Muscle layer of duodenum (tissue), 2 donors: ENCODE data around the gene PRC1.

Experiments used
- H3K27ac ChIP-seq: one replicate; pipeline ENCODE4 v1.7.0; 2013; ENCODE audit warnings: mild to moderate bottlenecking, low read length
- H3K27me3 ChIP-seq: one replicate; pipeline ENCODE4 v1.7.0; 2013; ENCODE audit warnings: low read depth, mild to moderate bottlenecking, control low read depth, low read length
- H3K36me3 ChIP-seq, 2 donors: one replicate each; pipeline ENCODE4 v1.7.0; 2013; ENCODE audit warnings: low read length in 2 of 2, control low read depth in 1 of 2, mild to moderate bottlenecking in 1 of 2; ENCODE audit not compliant: insufficient read depth in 2 of 2, control insufficient read depth in 1 of 2
- H3K4me1 ChIP-seq, 2 donors: one replicate each; pipeline ENCODE4 v1.7.0; 2013; ENCODE audit warnings: low read length in 2 of 2, mild to moderate bottlenecking in 2 of 2, control low read depth in 1 of 2, moderate library complexity in 1 of 2; ENCODE audit not compliant: insufficient read depth in 2 of 2, control insufficient read depth in 1 of 2
- H3K4me3 ChIP-seq, 2 donors: one replicate each; pipeline ENCODE4 v1.7.0; 2013; ENCODE audit warnings: low read length in 2 of 2, low read depth in 1 of 2, mild to moderate bottlenecking in 1 of 2
- H3K9me3 ChIP-seq, 2 donors: one replicate each; pipeline ENCODE4 v1.7.0; 2013; ENCODE audit warnings: low read length in 2 of 2, control low read depth in 1 of 2, mild to moderate bottlenecking in 1 of 2; ENCODE audit not compliant: control insufficient read depth in 1 of 2
- donor health status: healthy.

PRC1 gene

DNA sequence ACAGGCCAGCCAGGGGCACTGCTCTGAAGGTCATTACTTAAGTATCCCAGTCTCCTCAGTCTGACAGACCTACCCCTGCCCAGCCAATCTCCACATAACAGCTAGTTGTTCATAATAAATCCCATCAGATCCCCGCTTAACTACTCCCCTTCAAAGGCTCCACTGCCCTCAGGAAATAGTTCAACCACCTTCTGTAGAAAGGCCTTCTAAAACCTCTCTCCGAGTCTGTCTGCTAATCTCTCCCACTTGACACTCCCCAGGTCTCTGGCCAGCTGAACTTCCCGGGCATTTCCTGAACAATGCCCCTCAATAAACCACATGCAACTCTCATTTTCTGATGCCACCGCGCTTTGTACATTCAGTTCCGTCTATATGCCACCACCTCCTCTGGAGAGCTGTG is 6.0 kb downstream of the PRC1 start:
- no peaks in the 10 kb centered on the region for H3K27me3 ChIP-seq
- H3K9me3 ChIP-seq: no peaks in the 10 kb centered on the region
- H3K4me3 ChIP-seq: no peak overlapping the region
- no peaks in the 10 kb centered on the region for H3K36me3 ChIP-seq
- peaks cover 0 to 2% of the 10 kb centered on the region in 2 donors for H3K4me1 ChIP-seq
- no peak overlapping the region for H3K27ac ChIP-seq

DNA sequence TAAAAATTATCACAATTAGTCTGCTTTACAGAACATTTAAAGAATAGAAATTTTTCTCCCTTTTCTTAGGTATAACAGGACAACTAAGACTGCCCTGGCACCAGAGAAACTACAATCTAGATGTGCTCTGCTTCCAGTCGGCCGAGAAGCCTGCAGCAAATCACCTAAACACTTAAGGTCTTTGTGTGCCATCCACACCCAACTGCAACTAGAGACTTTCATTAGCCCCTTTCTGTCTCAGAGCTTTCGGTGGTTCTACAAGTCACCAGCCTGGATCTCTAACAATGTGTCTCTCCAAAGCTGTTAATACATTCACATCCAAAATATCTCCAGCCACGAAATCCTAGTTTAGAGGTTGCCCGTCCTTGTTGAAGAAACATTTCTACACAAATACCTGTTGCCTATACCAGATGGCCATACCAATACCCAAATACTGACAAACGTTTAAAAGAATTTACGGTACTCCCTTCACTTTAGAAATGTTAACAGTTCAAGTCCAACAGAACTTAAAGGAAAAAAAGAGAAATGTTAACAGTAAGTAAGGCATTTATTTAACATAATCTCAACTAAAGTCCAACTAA is 6.7 kb downstream of the PRC1 start:
- no peak overlapping the region for H3K27ac ChIP-seq

GRCh38 chr15:90986790-90987507 is 7.4 kb downstream of the PRC1 start:
- Histone ChIP-seq H3K9me3 (no peaks in the 10 kb centered on the region), H3K27ac (no peak overlapping the region), H3K36me3 (no peaks in the 10 kb centered on the region), H3K27me3 (no peaks in the 10 kb centered on the region), H3K4me3 (no peak overlapping the region), H3K4me1 (no peaks in the 10 kb centered on the region)

More for the DNA sequence above, 6.7 kb downstream of the PRC1 start:
- no peak overlapping the region for H3K4me3 ChIP-seq
- H3K36me3 ChIP-seq: no peaks in the 10 kb centered on the region
- H3K27me3 ChIP-seq: no peaks in the 10 kb centered on the region
- H3K9me3 ChIP-seq: no peaks in the 10 kb centered on the region
- H3K4me1 ChIP-seq: no peaks in the 10 kb centered on the region

- no peaks in the 10 kb centered on the region for H3K27me3 ChIP-seq
- no peaks in the 10 kb centered on the region for H3K4me1 ChIP-seq
- H3K9me3 ChIP-seq: no peaks in the 10 kb centered on the region
- no peak overlapping the region for H3K27ac ChIP-seq
- no peaks in the 10 kb centered on the region for H3K36me3 ChIP-seq
- H3K4me3 ChIP-seq: no peak overlapping the region
Measured at GRCh38 chr15:90982135-90982534, 12.2 kb downstream of the PRC1 start.

DNA sequence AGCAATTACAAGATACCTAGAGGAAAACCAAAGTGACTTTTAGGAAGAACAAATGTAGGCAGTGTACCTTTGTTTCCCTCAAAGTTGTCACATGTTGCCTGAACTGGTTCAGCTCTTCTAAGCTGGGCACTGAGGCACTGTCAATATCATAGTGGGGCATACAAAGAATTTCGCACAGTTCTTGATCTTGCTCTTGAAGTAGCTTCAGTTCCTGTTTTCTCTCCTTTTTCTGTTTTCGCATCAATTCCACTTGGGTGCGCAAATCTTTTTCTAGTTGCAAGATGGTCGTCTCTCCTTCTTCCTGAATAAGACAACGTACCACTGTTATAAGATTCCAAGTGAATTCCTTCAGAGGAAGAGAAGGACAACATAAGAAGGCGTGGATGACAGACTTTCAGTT is 12.7 kb downstream of the PRC1 start:
- Histone ChIP-seq H3K27ac (no peak overlapping the region), H3K4me1 (no peaks in the 10 kb centered on the region), H3K9me3 (no peaks in the 10 kb centered on the region), H3K4me3 (no peak overlapping the region), H3K27me3 (no peaks in the 10 kb centered on the region), H3K36me3 (no peaks in the 10 kb centered on the region)

DNA sequence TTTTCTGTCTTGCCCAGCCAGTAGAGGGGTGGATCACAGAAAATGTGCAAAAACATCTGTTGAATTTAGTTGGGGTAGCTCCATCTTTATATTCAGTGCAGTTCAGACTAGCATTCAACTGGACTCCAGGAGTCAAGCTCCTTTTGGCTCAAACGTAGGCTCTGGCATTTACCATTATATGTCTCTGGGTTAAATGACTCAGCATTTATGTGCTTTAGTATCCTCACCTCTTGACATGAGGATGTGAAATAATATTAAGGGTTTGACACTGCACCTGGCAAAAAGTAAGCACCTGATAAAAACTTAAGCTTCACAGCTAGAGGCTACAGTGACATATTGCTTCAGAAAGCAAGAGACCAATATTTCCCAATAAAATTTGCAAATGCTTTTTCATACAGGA is 14.8 kb downstream of the PRC1 start:
- Histone ChIP-seq H3K4me1 (no peaks in the 10 kb centered on the region), H3K36me3 (no peaks in the 10 kb centered on the region), H3K9me3 (no peaks in the 10 kb centered on the region), H3K4me3 (no peak overlapping the region), H3K27me3 (no peaks in the 10 kb centered on the region), H3K27ac (no peak overlapping the region)

- Histone ChIP-seq H3K9me3 (no peaks in the 10 kb centered on the region), H3K4me1 (no peaks in the 10 kb centered on the region), H3K27me3 (no peaks in the 10 kb centered on the region), H3K36me3 (no peaks in the 10 kb centered on the region), H3K4me3 (no peak overlapping the region), H3K27ac (no peak overlapping the region)
Measured at GRCh38 chr15:90974216-90974615, 20.1 kb downstream of the PRC1 start.

- H3K9me3 ChIP-seq: no peaks in the 10 kb centered on the region
- H3K36me3 ChIP-seq: peaks cover 0 to 1% of the 10 kb centered on the region in 2 donors
- H3K4me3 ChIP-seq: no peak overlapping the region
- H3K4me1 ChIP-seq: no peaks in the 10 kb centered on the region
- H3K27me3 ChIP-seq: no peaks in the 10 kb centered on the region
- H3K27ac ChIP-seq: no peak overlapping the region
Measured at GRCh38 chr15:90972133-90972532, 22.2 kb downstream of the PRC1 start.

DNA sequence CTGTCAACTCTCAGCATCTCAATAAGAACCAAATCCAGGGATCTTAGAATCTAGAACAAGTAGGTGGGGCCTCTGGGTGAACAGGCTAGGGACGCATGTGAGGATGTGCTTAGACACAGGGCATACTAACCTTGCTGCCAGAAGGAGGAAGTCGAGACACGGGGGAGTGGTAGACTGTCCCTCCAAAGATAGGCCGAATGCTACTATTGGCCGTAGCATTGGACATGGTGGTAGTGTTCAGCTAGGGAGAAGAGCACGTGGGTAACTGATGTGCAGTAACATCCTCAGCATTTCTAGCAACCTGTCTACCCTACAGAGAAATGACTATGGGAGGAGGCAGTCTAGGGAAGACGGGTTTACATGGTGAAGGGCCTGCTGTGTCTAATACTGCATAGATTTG is 24.1 kb downstream of the PRC1 start:
- Histone ChIP-seq H3K27ac (no peak overlapping the region), H3K4me3 (no peak overlapping the region), H3K27me3 (no peaks in the 10 kb centered on the region), H3K9me3 (no peaks in the 10 kb centered on the region), H3K36me3 (peaks cover 5 to 13% of the 10 kb centered on the region in 2 donors), H3K4me1 (no peaks in the 10 kb centered on the region)

DNA sequence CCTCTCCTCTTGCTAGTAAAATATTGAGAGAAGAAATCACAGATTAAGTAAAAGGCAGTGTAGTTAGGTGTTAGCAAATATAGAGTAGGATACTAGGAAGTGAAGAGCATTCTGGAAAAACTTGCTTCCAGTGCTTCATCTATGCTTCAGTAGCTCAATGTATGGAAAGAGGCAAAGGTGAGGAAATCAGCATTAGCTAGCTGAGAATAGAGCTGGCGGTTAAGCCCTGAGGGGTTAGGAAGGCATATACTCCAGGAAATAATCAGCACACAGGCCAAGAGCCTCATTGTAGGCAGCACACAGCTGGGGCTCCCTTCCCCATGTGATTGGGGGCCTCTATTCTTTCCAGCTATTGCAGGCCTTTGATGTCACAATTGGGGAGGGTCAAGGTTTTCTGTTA is 25.9 kb downstream of the PRC1 start:
- no peaks in the 10 kb centered on the region for H3K9me3 ChIP-seq
- H3K27ac ChIP-seq: no peak overlapping the region
- H3K36me3 ChIP-seq: peaks cover 5 to 13% of the 10 kb centered on the region in 2 donors
- H3K27me3 ChIP-seq: no peaks in the 10 kb centered on the region
- no peak overlapping the region for H3K4me3 ChIP-seq
- no peaks in the 10 kb centered on the region for H3K4me1 ChIP-seq

DNA sequence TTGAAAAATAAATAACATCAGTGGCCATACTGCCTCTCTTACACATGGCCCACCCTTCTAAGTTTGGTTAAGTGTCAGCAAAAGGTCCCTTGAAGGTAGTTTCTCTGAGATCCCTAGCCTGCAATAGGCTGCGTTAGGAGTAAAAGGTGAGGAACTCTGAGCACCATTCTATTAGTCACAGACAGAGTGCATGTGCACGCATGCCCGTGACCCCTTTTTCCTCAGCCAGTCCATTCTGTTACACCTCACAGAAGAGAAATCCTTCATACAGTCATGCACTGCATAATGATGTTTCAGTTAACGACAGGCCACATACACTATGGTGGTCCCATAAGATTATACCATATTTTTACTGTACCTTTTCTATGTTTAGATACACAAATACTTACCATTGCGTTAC is 27.1 kb downstream of the PRC1 start:
- Histone ChIP-seq H3K27ac (no peak overlapping the region), H3K9me3 (no peaks in the 10 kb centered on the region), H3K36me3 (peaks cover 5 to 21% of the 10 kb centered on the region in 2 donors), H3K4me1 (no peaks in the 10 kb centered on the region), H3K4me3 (no peak overlapping the region), H3K27me3 (no peaks in the 10 kb centered on the region)

DNA sequence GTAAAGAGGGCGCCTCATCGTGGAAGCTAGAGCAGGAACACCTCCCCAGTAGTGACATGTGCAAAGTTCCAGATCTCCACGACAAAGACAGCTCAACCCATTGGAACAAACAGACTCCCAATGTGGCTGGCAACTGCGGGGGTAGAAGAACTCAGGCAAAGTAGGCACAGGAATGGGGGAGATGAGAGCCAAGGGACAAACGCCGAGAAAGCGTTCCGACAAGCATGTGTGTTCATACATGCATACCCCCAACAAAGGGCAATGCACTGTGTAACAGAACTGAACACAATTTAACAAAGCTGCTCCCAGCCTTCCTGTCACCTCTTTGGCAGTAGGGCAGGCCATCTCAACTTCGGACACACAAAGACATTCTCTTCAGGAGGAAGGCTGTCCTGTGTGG is 28.1 kb downstream of the PRC1 start:
- H3K36me3 ChIP-seq: peaks cover 15 to 30% of the 10 kb centered on the region in 2 donors
- H3K9me3 ChIP-seq: no peaks in the 10 kb centered on the region
- H3K4me1 ChIP-seq: no peaks in the 10 kb centered on the region
- no peak overlapping the region for H3K27ac ChIP-seq
- H3K27me3 ChIP-seq: no peaks in the 10 kb centered on the region
- H3K4me3 ChIP-seq: no peak overlapping the region
